ENCODE measurements around the gene ARMCX1.
"Not testable (repeated sequence)": the region's sequence is repeated elsewhere in the genome, so short reads cannot be mapped to it uniquely, and the experiment has no call there.

The ARMCX1 gene

GRCh38 chrX:101550362-101550750, at the start of gene ARMCX1:
TSS of gene ARMCX1 (plus strand) at chrX:101550547. CDS start at chrX:101552931, 2,384 bp downstream.
- no peak for DNase-seq

GRCh38 chrX:101502929-101503328, 47.4 kb upstream of the ARMCX1 start:
- not testable (repeated sequence) for DNase-seq

- no peak for DNase-seq
Measured at GRCh38 chrX:101507372-101507771, 43.0 kb upstream of the ARMCX1 start.

GRCh38 chrX:101507986-101508385, 42.4 kb upstream of the ARMCX1 start:
- no peak for DNase-seq

- no peak for DNase-seq
Measured at GRCh38 chrX:101530944-101531343, 19.4 kb upstream of the ARMCX1 start.

GRCh38 chrX:101539116-101539515, 11.2 kb upstream of the ARMCX1 start:
- DNase-seq = no peak

- no peak for DNase-seq
Measured at GRCh38 chrX:101550751-101551379, 518 bp downstream of the ARMCX1 start.

GRCh38 chrX:101551380-101551767, 1.0 kb downstream of the ARMCX1 start:
- DNase-seq = no peak

GRCh38 chrX:101552714-101553113, 2.4 kb downstream of the ARMCX1 start:
- DNase-seq = no peak

GRCh38 chrX:101564651-101565050, 14.3 kb downstream of the ARMCX1 start:
- no peak for DNase-seq

GRCh38 chrX:101595739-101596419, 45.5 kb downstream of the ARMCX1 start:
- DNase-seq = peak; percentile 20

GRCh38 chrX:101599592-101599991, 49.2 kb downstream of the ARMCX1 start:
- DNase-seq = not testable (repeated sequence)

GRCh38 chrX:101602077-101602476, 51.7 kb downstream of the ARMCX1 start:
- no peak for DNase-seq
